K562 (cell line): Measurements from ENCODE around the gene CPZ. TPM values are rescaled to one million over a fixed set of nuclear protein-coding genes. Genes with fewer than 3 reads are reported as not detected.

Experiments used
- ARID2 ChIP-seq: fragments of 450-650 bp; IDR thresholded peaks from 2 replicates; pipeline ENCODE4 v1.6.1; 2017; ENCODE audit warnings: antibody characterized with exemption, mild to moderate bottlenecking
- CBFA2T2 ChIP-seq: fragments of 450-650 bp; conservative IDR thresholded peaks from 2 replicates; pipeline ENCODE4 v1.6.1; 2017; ENCODE audit warnings: mild to moderate bottlenecking
- FOXK1 ChIP-seq: sonication (generic); formaldehyde crosslinking; IDR thresholded peaks from 2 replicates; pipeline ENCODE4 v1.8.0; 2022; ENCODE audit warnings: missing genetic modification reagents, mild to moderate bottlenecking, borderline replicate concordance
- HIVEP1 ChIP-seq: fragments of 250-450 bp; sonication (Bioruptor Pico); IDR thresholded peaks from 2 replicates; pipeline ENCODE4 v1.4.0; 2020; ENCODE audit warnings: mild to moderate bottlenecking
- MLLT1 ChIP-seq, 2 experiments: fragments of 450-650 bp; IDR thresholded peaks; 2 replicates each; pipeline ENCODE4 v1.6.1; 2016
- MLX ChIP-seq, 2 experiments: fragments of 450-650 bp in 1 of 2; sonication (generic) in 1 of 2; formaldehyde crosslinking; conservative IDR thresholded peaks; 2 replicates each; pipeline versions ENCODE4 v1.4.0 to v1.8.1; 2020 to 2022; ENCODE audit warnings: mild to moderate bottlenecking in 1 of 2, missing genetic modification reagents in 1 of 2
- PCBP2 ChIP-seq: fragments of 200-400 bp; formaldehyde crosslinking; IDR thresholded peaks from 2 replicates; pipeline ENCODE4 v1.6.1; 2018; ENCODE audit warnings: low read length, low read depth, mild to moderate bottlenecking, moderate library complexity; ENCODE audit not compliant: poor library complexity, severe bottlenecking
- PHF8 ChIP-seq: fragments of 200-600 bp; sonication (generic); IDR thresholded peaks from 2 replicates; pipeline ENCODE4 v1.6.1; 2012; ENCODE audit warnings: mixed run types, mild to moderate bottlenecking, inconsistent platforms, low read length, moderate library complexity, borderline replicate concordance
- PKNOX1 ChIP-seq: fragments of 450-650 bp; IDR thresholded peaks from 2 replicates; pipeline ENCODE4 v1.6.1; 2016
- RUNX1 ChIP-seq: sonication (generic); IDR thresholded peaks from 2 replicates; pipeline ENCODE4 v1.6.1; 2016; ENCODE audit warnings: antibody characterized with exemption, low read depth
- SREBF1 ChIP-seq: fragments of 150-350 bp; IDR thresholded peaks from 2 replicates; pipeline ENCODE4 v1.6.1; 2014; ENCODE audit warnings: antibody characterized with exemption, low read depth, low read length, borderline replicate concordance
- TAF1 ChIP-seq: IDR thresholded peaks from 2 replicates; pipeline ENCODE4 v1.6.1; 2011; ENCODE audit warnings: mild to moderate bottlenecking, low read length, moderate library complexity; ENCODE audit not compliant: insufficient read depth, control insufficient read depth, severe bottlenecking; ENCODE audit errors: extremely low read depth
- ZNF134 ChIP-seq: fragments of 250-450 bp; sonication (Bioruptor Pico); conservative IDR thresholded peaks from 2 replicates; pipeline ENCODE4 v1.4.0; 2020
- ZNF140 ChIP-seq: fragments of 250-450 bp; sonication (Bioruptor Pico); IDR thresholded peaks from 2 replicates; pipeline ENCODE4 v1.8.0; 2021; ENCODE audit warnings: moderate library complexity, mild to moderate bottlenecking, inconsistent platforms
- ZNF175 ChIP-seq: fragments of 200-800 bp; sonication (Bioruptor generic); IDR thresholded peaks from 2 replicates; pipeline ENCODE4 v1.6.1; 2016; ENCODE audit warnings: low read depth, mild to moderate bottlenecking, missing genetic modification characterization, missing compliant biosample characterization
- ZNF511 ChIP-seq: sonication (generic); formaldehyde crosslinking; IDR thresholded peaks from 2 replicates; pipeline ENCODE4 v1.8.0; 2022; ENCODE audit warnings: mild to moderate bottlenecking, missing genetic modification reagents
- ZNF764 ChIP-seq: fragments of 250-450 bp; sonication (Bioruptor Pico); IDR thresholded peaks from 2 replicates; pipeline ENCODE4 v1.4.0; 2020; ENCODE audit warnings: low read depth, mild to moderate bottlenecking, moderate library complexity
- ZNF766 ChIP-seq: fragments of 200-800 bp; sonication (Bioruptor generic); conservative IDR thresholded peaks from 2 replicates; pipeline ENCODE4 v1.6.1; 2016; ENCODE audit warnings: missing genetic modification characterization, missing compliant biosample characterization
- ZNF77 ChIP-seq: fragments of 250-450 bp; sonication (Bioruptor Pico); IDR thresholded peaks from 2 replicates; pipeline ENCODE4 v1.5.0; 2020
- polyA plus RNA-seq, 8 experiments: library from polyadenylated mRNA; depleted of rRNA in 4 of 8; stranded (reverse) in 5 of 8; unstranded in 3 of 8; fragments of >200 nt; fragmentation: Nextera tagmentation in 2 of 8; fragmentation: Illumina TruSeq in 1 of 8; extraction: Ambion mirVana in 2 of 8; extraction: Trizol in 1 of 8; gene quantifications; 2 replicates each; pipeline versions ENCODE4 v1.2.1 to v1.2.3, GENCODE V29; 2011 to 2014; ENCODE audit warnings: inconsistent platforms in 1 of 8, missing spikeins in 1 of 8
- total RNA-seq, 7 experiments: library from RNA; depleted of rRNA in 6 of 7; stranded (reverse); fragments of >200 nt in 6 of 7; fragmentation: Illumina TruSeq in 2 of 7; extraction: Trizol in 2 of 7; gene quantifications; 2 replicates each; pipeline versions ENCODE4 v1.2.1 to v1.2.3, GENCODE V29; 2011 to 2021; ENCODE audit warnings: low replicate concordance in 1 of 7
- TF ChIP-seq, protein P1 (sequence below), 2 experiments: fragments of 450-650 bp; conservative IDR thresholded peaks; 2 replicates each; pipeline ENCODE4 v1.6.1; 2017; ENCODE audit warnings: mild to moderate bottlenecking in 2 of 2, moderate library complexity in 2 of 2

Gene CPZ
- total and polyA plus RNA-seq, 9 of the 15 experiments (the other 6 are each of a cell fraction or from before 2014, with no cell fraction given): 0.06 to 2.2 (median 1.2) TPM; not detected in 1

DNA sequence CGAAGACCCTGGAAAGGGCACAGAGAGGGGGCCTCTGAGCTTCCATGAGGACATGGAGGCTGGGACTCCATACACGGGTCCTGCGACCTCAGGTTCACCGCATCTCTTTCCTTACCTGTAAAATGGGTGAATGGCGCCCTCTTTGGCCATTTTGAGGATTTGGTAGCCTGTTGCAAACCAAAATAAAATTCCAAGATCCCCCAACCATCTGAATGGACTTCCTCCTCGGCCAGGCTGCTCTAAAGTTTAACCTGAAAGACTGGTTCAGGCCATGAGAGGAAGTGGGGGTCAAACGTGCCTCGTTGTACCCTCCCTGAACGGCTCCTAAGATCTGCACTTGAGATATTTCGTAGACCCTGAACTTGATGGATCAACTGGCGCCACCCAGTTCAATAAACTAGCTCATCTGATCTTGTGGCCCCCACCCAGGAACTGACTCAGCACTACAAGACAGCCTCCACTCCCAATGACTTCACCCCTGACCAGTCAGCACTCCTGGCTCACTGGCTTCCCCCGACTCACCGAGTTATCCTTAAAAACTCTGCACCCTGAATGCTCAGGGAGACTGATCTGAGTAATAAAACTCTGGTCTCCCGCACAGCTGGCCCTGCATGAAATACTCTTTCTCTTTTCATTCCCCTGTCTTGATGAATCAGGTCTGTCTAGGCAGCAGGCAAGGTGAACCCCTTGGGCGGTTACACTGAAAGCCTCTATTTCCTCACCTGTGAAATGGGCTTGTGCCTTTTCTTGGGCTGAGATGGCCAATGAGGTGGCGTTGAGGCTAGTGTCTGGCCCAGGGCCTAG lies 45.3 kb upstream of the CPZ start (continued):
- TF ChIP-seq, protein P1, sequence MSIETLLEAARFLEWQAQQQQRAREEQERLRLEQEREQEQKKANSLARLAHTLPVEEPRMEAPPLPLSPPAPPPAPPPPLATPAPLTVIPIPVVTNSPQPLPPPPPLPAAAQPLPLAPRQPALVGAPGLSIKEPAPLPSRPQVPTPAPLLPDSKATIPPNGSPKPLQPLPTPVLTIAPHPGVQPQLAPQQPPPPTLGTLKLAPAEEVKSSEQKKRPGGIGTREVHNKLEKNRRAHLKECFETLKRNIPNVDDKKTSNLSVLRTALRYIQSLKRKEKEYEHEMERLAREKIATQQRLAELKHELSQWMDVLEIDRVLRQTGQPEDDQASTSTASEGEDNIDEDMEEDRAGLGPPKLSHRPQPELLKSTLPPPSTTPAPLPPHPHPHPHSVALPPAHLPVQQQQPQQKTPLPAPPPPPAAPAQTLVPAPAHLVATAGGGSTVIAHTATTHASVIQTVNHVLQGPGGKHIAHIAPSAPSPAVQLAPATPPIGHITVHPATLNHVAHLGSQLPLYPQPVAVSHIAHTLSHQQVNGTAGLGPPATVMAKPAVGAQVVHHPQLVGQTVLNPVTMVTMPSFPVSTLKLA (conservative IDR thresholded peaks at IDR 0.05): no peak; a peak in 1 of 4 replicates
- TF ChIP-seq CBFA2T2: no peak
- TF ChIP-seq ZNF77: no peak
- TF ChIP-seq ZNF140 (CRISPR knock-in tag): no peak
- peak; percentile 35; the same call in 1 of the 2 replicates for TF ChIP-seq PKNOX1
- TF ChIP-seq RUNX1: no peak
- TF ChIP-seq HIVEP1 (CRISPR knock-in tag): no peak
- no peak for TF ChIP-seq PHF8
- no peak for TF ChIP-seq ZNF134 (CRISPR knock-in tag)
- no peak for TF ChIP-seq ZNF764
- TF ChIP-seq TAF1: no peak
- no peak for TF ChIP-seq FOXK1
- TF ChIP-seq ARID2: no peak
- no peak for TF ChIP-seq SREBF1
- TF ChIP-seq ZNF766: peak; percentile 63; the same call in 1 of the 2 replicates
- no peak for TF ChIP-seq ZNF511 (CRISPR knock-in tag)
- no peak for TF ChIP-seq MLLT1 (IDR thresholded peaks at IDR 0.05)
- no peak for TF ChIP-seq MLX (CRISPR knock-in tag; conservative IDR thresholded peaks at IDR 0.05)
- peak; percentile 57; the same call in 1 of the 2 replicates for TF ChIP-seq ZNF175 (CRISPR knock-in tag)
- TF ChIP-seq PCBP2: no peak
